Ovary (tissue), 9 donors: Measurements from ENCODE around the gene REST. TPM values are rescaled to one million over a fixed set of nuclear protein-coding genes. Genes with fewer than 3 reads are reported as not detected.
A peak's percentile ranks its signal among the peaks of the same experiment; 100 is the strongest.

Source experiments
- DNase-seq, 5 donors: peaks; one replicate each; pipeline ENCODE4 v3.0.0-alpha.2; 2019 to 2020
- H3K27ac ChIP-seq, 2 donors: fragments of 200-600 bp; one replicate each; pipeline versions ENCODE4 v1.5.1 to v1.8.0; 2019 to 2022
- H3K27me3 ChIP-seq: fragments of 200-600 bp; one replicate; pipeline ENCODE4 v1.8.0; 2022
- H3K36me3 ChIP-seq: fragments of 200-600 bp; sonication (generic); one replicate; pipeline ENCODE4 v1.5.1; 2019
- H3K4me1 ChIP-seq: one replicate; pipeline ENCODE4 v1.8.1; 2013; ENCODE audit warnings: mild to moderate bottlenecking, moderate library complexity; ENCODE audit not compliant: insufficient read depth
- H3K4me3 ChIP-seq: fragments of 200-600 bp; sonication (generic); one replicate; pipeline ENCODE4 v1.5.1; 2017
- H3K9me3 ChIP-seq, 2 donors: fragments of 200-600 bp in 1 of 2; sonication (generic) in 1 of 2; one replicate each; pipeline versions ENCODE4 v1.5.1 to v1.8.1; 2013 to 2019; ENCODE audit warnings: mild to moderate bottlenecking in 1 of 2, moderate library complexity in 1 of 2
- CTCF ChIP-seq, 3 donors: fragments of 450-650 bp in 2 of 3; fragments of 200-600 bp in 1 of 3; IDR thresholded peaks; one replicate each; pipeline versions ENCODE4 v1.5.1 to v1.8.0; 2016 to 2022; ENCODE audit warnings: antibody characterized with exemption in 3 of 3, mild to moderate bottlenecking in 1 of 3
- EP300 ChIP-seq: sonication (generic); formaldehyde crosslinking; IDR thresholded peaks from one replicate; pipeline ENCODE4 v1.6.1; 2017; ENCODE audit warnings: antibody characterized with exemption
- POLR2A ChIP-seq: fragments of 450-650 bp; IDR thresholded peaks from one replicate; pipeline ENCODE4 v1.6.1; 2017; ENCODE audit warnings: antibody characterized with exemption, mild to moderate bottlenecking, moderate library complexity
- WGBS, 3 donors: extraction: QIAGEN DNeasy Blood & Tissue Kit in 1 of 3; methylation state at CpG; one replicate each; pipeline versions ENCODE4 v1.1.5 to v1.1.7; 2013 to 2017; 5-methylcytosine and 5-hydroxymethylcytosine counted together
- intact Hi-C, 4 donors: fragments of 100-400 bp; cut with DNase I; formaldehyde crosslinking; loops; one replicate each; pipeline versions ENCODE4 v1.11.0 to v1.15.1; 2022 to 2023
- polyA plus RNA-seq, 2 donors: library from polyadenylated mRNA; stranded (reverse); fragments of 200-250 nt in 1 of 2; fragments of 350-450 nt in 1 of 2; fragmentation: Illumina TruSeq in 1 of 2; extraction: RNeasy Lipid Tissue Mini Kit (QIAGEN cat#74804) in 1 of 2; gene quantifications; one replicate each; pipeline ENCODE4 v1.2.3, GENCODE V29; 2013 to 2014
- small RNA-seq: library from RNA; depleted of rRNA; stranded (forward); fragments of <200 nt; gene quantifications from one replicate; pipeline ENCODE3, GENCODE V24; 2016
- total RNA-seq, 7 donors: library from RNA; depleted of rRNA in 2 of 7; stranded (reverse); fragments of >200 nt in 2 of 7; fragmentation: NEBNext Ultra II Directional in 3 of 7; extraction: Animal tissue kit (Norgen Biotek cat#: 25700) in 3 of 7; gene quantifications; one replicate each; pipeline versions ENCODE4 v1.1.0 to v1.2.4, GENCODE V29; 2016 to 2023
- donor health status: DM: no; HTN: no; CAD: no; lungs with moderate emphysema.
- donor health status: DM: no; HTN: no; CAD: no.
- donor health status: Bipolar disorder and iron deficiency.
- donor health status: DM: yes; HTN: yes; CAD: no.
- donor health status: DM: no; HTN: no; CAD: no.
- donor health status: DM: yes; HTN: yes; CAD: no.

The REST gene
- total and polyA plus RNA-seq, 9 donors: 8.2 to 43.7 (median 31.5) TPM

GRCh38 chr4:56990109-56990905, 82.6 kb downstream of the REST start:
- Histone ChIP-seq H3K4me3 (no peak overlapping the region), H3K4me1 (peaks cover 2% of the 10 kb centered on the region), H3K27me3 (no peaks in the 10 kb centered on the region), H3K27ac (no peak overlapping the region), H3K36me3 (no peaks in the 10 kb centered on the region), H3K9me3 (no peaks in the 10 kb centered on the region)
- TF ChIP-seq CTCF (IDR thresholded peaks at IDR 0.05) (no peak), EP300 (no peak), POLR2A (no peak)
- intact Hi-C loops: no loop called here
- DNase-seq: no peak
- WGBS, 3 donors: 89 to 90% (median 90%) methylated on average over 6 of the region's 6 CpGs

GRCh38 chr4:56995525-56995924, 87.8 kb downstream of the REST start:
- 6 to 10% (median 8%) methylated on average over 7 of the region's 7 CpGs for WGBS, 3 donors
- Histone ChIP-seq H3K36me3 (no peaks in the 10 kb centered on the region), H3K4me1 (peaks cover 2% of the 10 kb centered on the region), H3K27me3 (no peaks in the 10 kb centered on the region), H3K4me3 (no peak overlapping the region), H3K9me3 (no peaks in the 10 kb centered on the region), H3K27ac (no peak overlapping the region)
- TF ChIP-seq CTCF (IDR thresholded peaks at IDR 0.05) (no peak), EP300 (no peak), POLR2A (no peak)
- peak; percentile 61 to 73 (median 66) for DNase-seq
- intact Hi-C loops: no loop called here

GRCh38 chr4:56999751-57000150, 92.1 kb downstream of the REST start:
- no peaks in the 10 kb centered on the region for H3K9me3 ChIP-seq
- no peaks in the 10 kb centered on the region for H3K27me3 ChIP-seq
- intact Hi-C loops: no loop called here
- peaks cover 4% of the 10 kb centered on the region for H3K4me1 ChIP-seq
- no peaks in the 10 kb centered on the region for H3K36me3 ChIP-seq
- TF ChIP-seq EP300 (no peak), CTCF (IDR thresholded peaks at IDR 0.05) (no peak), POLR2A (no peak)
- 94 to 98% (median 94%) methylated on average over 1 of the region's 1 CpG for WGBS, 3 donors
- H3K4me3 ChIP-seq: no peak overlapping the region
- DNase-seq: no peak
- no peak overlapping the region for H3K27ac ChIP-seq

- Histone ChIP-seq H3K36me3 (no peaks in the 10 kb centered on the region), H3K9me3 (no peaks in the 10 kb centered on the region), H3K27ac (no peak overlapping the region), H3K4me3 (no peak overlapping the region), H3K27me3 (no peaks in the 10 kb centered on the region), H3K4me1 (no peaks in the 10 kb centered on the region)
- intact Hi-C loops: no loop called here
- no peak for TF ChIP-seq CTCF (IDR thresholded peaks at IDR 0.05)
- no peak for TF ChIP-seq POLR2A
- no peak for TF ChIP-seq EP300
- no peak for DNase-seq
- 43 to 59% (median 53%) methylated on average over 4 of the region's 4 CpGs for WGBS, 3 donors
Measured at GRCh38 chr4:57013543-57014120, 105.9 kb downstream of the REST start.

Small RNAs within 50 kb of the gene (small RNA-seq; reads per million reads assigned to genes)
- not detected for gene RNU6-998P

Other genes with a start within 250 kb of the REST start
- gene HOPX, start 226.6 kb upstream of the REST start, total RNA-seq: 10 to 100 TPM in 2 of 7 donors, 1 to 10 TPM in 5; 2.1 to 22.2 (median 7.6) TPM
- gene HOPX, start 226.6 kb upstream of the REST start, polyA plus RNA-seq: 10 to 100 TPM in 1 of 2 donors, 1 to 10 TPM in 1; 8.8 to 14.8 TPM
- under 1 TPM in 1 of 7 donors, not detected in 6; 0.62 TPM for gene SPINK2, start 86.2 kb upstream of the REST start, total RNA-seq
- under 1 TPM; 0.42 to 0.60 TPM for gene SPINK2, start 86.2 kb upstream of the REST start, polyA plus RNA-seq
- 10 to 100 TPM; 12.6 to 21.5 (median 18.5) TPM for gene NOA1, start 69.7 kb downstream of the REST start, total RNA-seq
- gene NOA1, start 69.7 kb downstream of the REST start, polyA plus RNA-seq: 10 to 100 TPM; 16.2 to 19.1 TPM
- gene POLR2B, start 71.0 kb downstream of the REST start, total RNA-seq: 10 to 100 TPM; 53.3 to 79.4 (median 65.5) TPM
- gene POLR2B, start 71.0 kb downstream of the REST start, polyA plus RNA-seq: 10 to 100 TPM; 31.8 to 60.2 TPM
- gene IGFBP7, start 202.5 kb downstream of the REST start, total RNA-seq: 100 to 1,000 TPM in 6 of 7 donors, 10 to 100 TPM in 1; 96.8 to 955 (median 353) TPM
- 1,000 to 10,000 TPM in 1 of 2 donors, 100 to 1,000 TPM in 1; 686 to 4,468 TPM for gene IGFBP7, start 202.5 kb downstream of the REST start, polyA plus RNA-seq